GM23248 (cell line): ENCODE data around the gene FRMD1.

Source experiments
- EZH2 ChIP-seq: fragments of 200-600 bp; sonication (generic); IDR thresholded peaks from 2 replicates; pipeline ENCODE4 v1.6.1; 2018; ENCODE audit warnings: antibody characterized with exemption, mild to moderate bottlenecking; ENCODE audit not compliant: insufficient read depth, poor library complexity, severe bottlenecking
- EZH2phosphoT487 ChIP-seq: fragments of 200-600 bp; sonication (generic); IDR thresholded peaks from 2 replicates; pipeline ENCODE4 v1.6.1; 2018; ENCODE audit warnings: antibody characterized with exemption, moderate library complexity, mild to moderate bottlenecking, low read depth; ENCODE audit not compliant: insufficient read depth

DNA sequence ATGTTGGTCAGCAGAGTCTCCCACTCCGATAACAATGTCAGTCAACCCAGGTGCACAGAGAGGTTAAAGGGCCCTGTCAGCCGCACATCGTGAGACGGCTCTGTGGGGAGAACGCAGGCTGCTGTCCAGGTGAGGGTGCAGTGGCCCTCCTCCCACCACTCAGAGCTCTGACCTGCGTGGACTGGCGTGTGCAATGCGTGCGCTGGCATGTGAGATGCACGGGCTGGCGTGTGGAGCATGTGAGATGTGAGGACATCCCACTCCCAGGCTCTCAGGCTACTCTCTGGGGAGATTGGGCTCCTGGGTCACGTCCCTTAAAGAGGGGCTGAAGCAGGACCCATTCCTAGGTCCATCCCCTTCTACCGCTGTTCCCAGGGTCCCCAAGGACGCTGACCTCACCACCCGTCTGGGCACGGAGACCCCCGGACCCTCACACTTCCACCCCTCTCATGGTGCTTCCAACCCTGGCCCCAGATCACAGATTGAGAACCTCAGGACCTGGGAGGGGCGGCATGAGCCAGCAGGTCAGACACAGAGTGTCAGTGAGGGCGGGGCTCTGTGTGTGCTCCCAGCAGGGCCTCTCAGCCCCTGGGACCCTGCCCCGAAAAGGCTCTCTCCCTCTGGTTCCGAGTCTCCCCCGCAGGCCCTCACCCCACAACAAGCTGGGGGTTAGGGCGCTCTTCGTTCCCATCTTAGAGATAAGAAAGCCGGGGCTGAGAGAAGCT lies 8.6 kb upstream of the FRMD1 start:
- TF ChIP-seq EZH2 (no peak), EZH2phosphoT487 (no peak)
